Measurements from ENCODE around the gene INCENP. TPM values are rescaled to one million over a fixed set of nuclear protein-coding genes. Genes with fewer than 3 reads are reported as not detected.

INCENP gene
- total RNA-seq, 1 donor from 2014 or later, result 21.6 TPM

- TF ChIP-seq CTCF (IDR thresholded peaks at IDR 0.05), result no peak
- no peak overlapping the region for H3K27ac Mint-ChIP-seq (ENCODE audit: unreplicated experiment)
- H3K9me3 Mint-ChIP-seq (ENCODE audit: low read depth), result no peaks in the 10 kb centered on the region
- H3K36me3 Mint-ChIP-seq (ENCODE audit: low read depth), result peaks cover 25% of the 10 kb centered on the region
- H3K27me3 Mint-ChIP-seq (ENCODE audit: low read depth), result no peaks in the 10 kb centered on the region
- DNase-seq (ENCODE audit: low spot score), result no peak
- no peaks in the 10 kb centered on the region for H3K4me1 Mint-ChIP-seq (ENCODE audit: low read depth)
- no peak overlapping the region for H3K4me3 Mint-ChIP-seq (ENCODE audit: unreplicated experiment)
These were observed 28.7 kb downstream of the INCENP start for GRCh38 chr11:62152245-62153086.

- no peak overlapping the region for H3K4me3 Mint-ChIP-seq (ENCODE audit: unreplicated experiment)
- H3K36me3 Mint-ChIP-seq (ENCODE audit: low read depth), result peaks cover 20% of the 10 kb centered on the region
- no peak for TF ChIP-seq CTCF (IDR thresholded peaks at IDR 0.05)
- H3K9me3 Mint-ChIP-seq (ENCODE audit: low read depth), result no peaks in the 10 kb centered on the region
- H3K27ac Mint-ChIP-seq (ENCODE audit: unreplicated experiment), result no peak overlapping the region
- H3K4me1 Mint-ChIP-seq (ENCODE audit: low read depth), result no peaks in the 10 kb centered on the region
- no peak for DNase-seq (ENCODE audit: low spot score)
- no peaks in the 10 kb centered on the region for H3K27me3 Mint-ChIP-seq (ENCODE audit: low read depth)
These were observed 29.2 kb downstream of the INCENP start for GRCh38 chr11:62153087-62153395.

- H3K27ac Mint-ChIP-seq (ENCODE audit: unreplicated experiment), result no peak overlapping the region
These were observed 29.8 kb downstream of the INCENP start for GRCh38 chr11:62153617-62154016.

GRCh38 chr11:62157603-62158002 is 33.8 kb downstream of the INCENP start:
- Mint-ChIP-seq H3K4me3 (ENCODE audit: unreplicated experiment) (no peak overlapping the region), H3K27ac (ENCODE audit: unreplicated experiment) (no peak overlapping the region), H3K4me1 (ENCODE audit: low read depth) (no peaks in the 10 kb centered on the region), H3K27me3 (ENCODE audit: low read depth) (peaks cover 35% of the 10 kb centered on the region), H3K9me3 (ENCODE audit: low read depth) (peaks cover 17% of the 10 kb centered on the region), H3K36me3 (ENCODE audit: low read depth) (peaks cover 9% of the 10 kb centered on the region)
- TF ChIP-seq CTCF (IDR thresholded peaks at IDR 0.05), result no peak
- DNase-seq (ENCODE audit: low spot score), result no peak

More at GRCh38 chr11:62153617-62154016, 29.8 kb downstream of the INCENP start:
- DNase-seq (ENCODE audit: low spot score), result no peak
- Mint-ChIP-seq H3K4me3 (ENCODE audit: unreplicated experiment) (no peak overlapping the region), H3K9me3 (ENCODE audit: low read depth) (no peaks in the 10 kb centered on the region), H3K27me3 (ENCODE audit: low read depth) (peaks cover under 1% of the 10 kb centered on the region), H3K4me1 (ENCODE audit: low read depth) (no peaks in the 10 kb centered on the region), H3K36me3 (ENCODE audit: low read depth) (peaks cover 19% of the 10 kb centered on the region)
- no peak for TF ChIP-seq CTCF (IDR thresholded peaks at IDR 0.05)

- no peak for TF ChIP-seq CTCF (IDR thresholded peaks at IDR 0.05)
- Mint-ChIP-seq H3K36me3 (ENCODE audit: low read depth) (no peaks in the 10 kb centered on the region), H3K4me1 (ENCODE audit: low read depth) (peaks cover 2% of the 10 kb centered on the region), H3K27me3 (ENCODE audit: low read depth) (peaks cover 56% of the 10 kb centered on the region), H3K4me3 (ENCODE audit: unreplicated experiment) (no peak overlapping the region), H3K27ac (ENCODE audit: unreplicated experiment) (no peak overlapping the region), H3K9me3 (ENCODE audit: low read depth) (peaks cover under 1% of the 10 kb centered on the region)
- DNase-seq (ENCODE audit: low spot score), result no peak
These were observed 42.6 kb downstream of the INCENP start for GRCh38 chr11:62166371-62166770.

Measured in chondrocyte (in vitro differentiated cells).